Loucy (cell line): ENCODE data around the gene MBNL2.

Experiments used
- H2AFZ ChIP-seq: fragments of 200-600 bp; sonication (generic); 2 replicates; pipeline ENCODE4 v1.6.0; 2016; ENCODE audit warnings: antibody characterized with exemption, mild to moderate bottlenecking, low read length, moderate library complexity
- H3F3A ChIP-seq: fragments of 200-600 bp; 2 replicates; pipeline ENCODE4 v1.6.0; 2016; ENCODE audit warnings: antibody characterized with exemption, low read depth, mild to moderate bottlenecking
- H3K27me3 ChIP-seq: fragments of 200-600 bp; sonication (generic); 2 replicates; pipeline ENCODE4 v1.6.1; 2014; ENCODE audit warnings: low read length, mild to moderate bottlenecking; ENCODE audit not compliant: insufficient read depth, poor library complexity, severe bottlenecking
- H3K36me3 ChIP-seq: fragments of 200-600 bp; sonication (generic); 2 replicates; pipeline ENCODE4 v1.6.1; 2016; ENCODE audit warnings: low read length; ENCODE audit not compliant: insufficient read depth
- H3K4me1 ChIP-seq: fragments of 200-600 bp; sonication (generic); 2 replicates; pipeline ENCODE4 v1.5.1; 2014; ENCODE audit warnings: low read length, mild to moderate bottlenecking; ENCODE audit not compliant: insufficient read depth, poor library complexity, severe bottlenecking
- H3K4me2 ChIP-seq: fragments of 200-600 bp; sonication (generic); 2 replicates; pipeline ENCODE4 v1.6.0; 2014; ENCODE audit warnings: antibody characterized with exemption, low read length, low read depth, mild to moderate bottlenecking; ENCODE audit not compliant: poor library complexity, severe bottlenecking
- H3K4me3 ChIP-seq: fragments of 200-600 bp; sonication (generic); 2 replicates; pipeline ENCODE4 v1.5.1; 2014; ENCODE audit warnings: low read length, mild to moderate bottlenecking, mixed read lengths; ENCODE audit not compliant: poor library complexity, severe bottlenecking
- H3K79me2 ChIP-seq: fragments of 200-600 bp; sonication (generic); 2 replicates; pipeline ENCODE4 v1.6.1; 2014; ENCODE audit warnings: low read length; ENCODE audit not compliant: insufficient read depth
- H3K9ac ChIP-seq: fragments of 200-600 bp; sonication (generic); 2 replicates; pipeline ENCODE4 v1.6.0; 2014; ENCODE audit warnings: mild to moderate bottlenecking, low read depth, low read length, moderate library complexity; ENCODE audit not compliant: poor library complexity, severe bottlenecking
- H3K9me2 ChIP-seq: fragments of 200-600 bp; sonication (generic); replicated peaks from 2 replicates; pipeline ENCODE4 v1.6.1; 2016; ENCODE audit warnings: low read depth, low read length, mixed read lengths
- H3K9me3 ChIP-seq: fragments of 200-600 bp; sonication (generic); 2 replicates; pipeline ENCODE4 v1.6.1; 2014; ENCODE audit warnings: mild to moderate bottlenecking, antibody characterized with exemption, low read length, low read depth; ENCODE audit not compliant: insufficient read depth
- H4K20me1 ChIP-seq: fragments of 200-600 bp; sonication (generic); 2 replicates; pipeline ENCODE4 v1.6.0; 2014; ENCODE audit warnings: antibody characterized with exemption, low read length, mild to moderate bottlenecking; ENCODE audit not compliant: insufficient read depth, poor library complexity, severe bottlenecking
- CTCF ChIP-seq: fragments of 200-600 bp; sonication (generic); conservative IDR thresholded peaks from 2 replicates; pipeline ENCODE4 v1.5.1; 2014; ENCODE audit warnings: mild to moderate bottlenecking, antibody characterized with exemption, low read length
- EZH2phosphoT487 ChIP-seq: fragments of 200-600 bp; IDR thresholded peaks from 2 replicates; pipeline ENCODE4 v1.6.1; 2018; ENCODE audit warnings: antibody characterized with exemption, mild to moderate bottlenecking, moderate library complexity, borderline replicate concordance

MBNL2 gene

GRCh38 chr13:97279913-97280312 is 57.8 kb downstream of the MBNL2 start:
- H2AFZ ChIP-seq: no peak overlapping the region
- TF ChIP-seq CTCF (no peak), EZH2phosphoT487 (peak; percentile 4; the same call in 1 of the 2 replicates)
- H3K9ac ChIP-seq: no peak overlapping the region
- no peak overlapping the region for H3K4me3 ChIP-seq
- no peaks in the 10 kb centered on the region for H3K9me2 ChIP-seq
- H3K79me2 ChIP-seq: no peaks in the 10 kb centered on the region
- H3K4me2 ChIP-seq: no peak overlapping the region
- H3F3A ChIP-seq: no peaks in the 10 kb centered on the region
- H3K27me3 ChIP-seq: no peaks in the 10 kb centered on the region
- peaks cover 8% of the 10 kb centered on the region for H3K4me1 ChIP-seq
- peaks cover 13% of the 10 kb centered on the region; the same call in 1 of the 2 replicates for H3K36me3 ChIP-seq
- peaks cover 6% of the 10 kb centered on the region for H4K20me1 ChIP-seq
- H3K9me3 ChIP-seq: no peaks in the 10 kb centered on the region

- no peaks in the 10 kb centered on the region for H3K9me3 ChIP-seq
- no peaks in the 10 kb centered on the region for H3F3A ChIP-seq
- H3K4me2 ChIP-seq: no peak overlapping the region
- H3K4me1 ChIP-seq: peaks cover 8% of the 10 kb centered on the region
- H3K36me3 ChIP-seq: peaks cover 13% of the 10 kb centered on the region; the same call in 1 of the 2 replicates
- no peaks in the 10 kb centered on the region for H3K27me3 ChIP-seq
- no peaks in the 10 kb centered on the region for H3K79me2 ChIP-seq
- H3K4me3 ChIP-seq: no peak overlapping the region
- peaks cover 6% of the 10 kb centered on the region for H4K20me1 ChIP-seq
- no peak overlapping the region for H3K9ac ChIP-seq
- H3K9me2 ChIP-seq: no peaks in the 10 kb centered on the region
- H2AFZ ChIP-seq: no peak overlapping the region
- TF ChIP-seq EZH2phosphoT487 (no peak), CTCF (no peak)
Measured at GRCh38 chr13:97280478-97280877, 58.3 kb downstream of the MBNL2 start.

DNA sequence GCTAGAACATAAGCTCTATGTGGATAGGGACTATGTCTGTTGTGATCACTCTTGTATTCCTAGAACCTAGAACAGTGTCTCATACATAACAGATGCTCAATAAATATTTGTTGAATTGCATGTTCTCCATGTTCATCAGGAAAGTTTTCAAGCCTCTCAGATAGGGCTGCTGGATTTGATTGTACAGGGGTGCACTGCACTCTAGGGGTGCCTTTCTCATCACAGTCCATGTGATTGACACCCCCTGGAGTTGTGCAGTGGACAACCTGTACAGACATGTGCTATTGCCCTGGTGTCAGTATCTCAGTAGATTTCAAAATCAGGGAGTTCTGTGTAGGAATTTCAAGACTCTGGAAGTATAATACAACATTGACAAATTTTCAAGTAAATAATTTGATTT is 58.9 kb downstream of the MBNL2 start:
- Histone ChIP-seq H3K9me3 (no peaks in the 10 kb centered on the region), H2AFZ (no peak overlapping the region), H4K20me1 (peaks cover 6% of the 10 kb centered on the region), H3K36me3 (peaks cover 9% of the 10 kb centered on the region; the same call in 1 of the 2 replicates), H3F3A (no peaks in the 10 kb centered on the region), H3K79me2 (no peaks in the 10 kb centered on the region), H3K4me3 (no peak overlapping the region), H3K27me3 (no peaks in the 10 kb centered on the region), H3K4me2 (no peak overlapping the region), H3K4me1 (peaks cover 8% of the 10 kb centered on the region), H3K9me2 (no peaks in the 10 kb centered on the region), H3K9ac (no peak overlapping the region)
- TF ChIP-seq EZH2phosphoT487: no peak
- TF ChIP-seq CTCF: no peak
